Measurements from ENCODE around the gene GSC.
"Not testable (repeated sequence)": the region's sequence is repeated elsewhere in the genome, so short reads cannot be mapped to it uniquely, and the experiment has no call there.

GSC gene

GRCh38 chr14:94769391-94770250, at the start of gene GSC:
GSC (minus strand) TSS chr14:94770113; CDS start chr14:94770015, 98 bp downstream.
- no peak for DNase-seq

- no peak for DNase-seq
Observed at GRCh38 chr14:94819531-94819930, 49.6 kb upstream of the GSC start.

- DNase-seq, result no peak
Observed at GRCh38 chr14:94816113-94816512, 46.2 kb upstream of the GSC start.

- DNase-seq, result no peak
Observed at GRCh38 chr14:94805680-94806288, 35.9 kb upstream of the GSC start.

- no peak for DNase-seq
Observed at GRCh38 chr14:94801225-94801624, 31.3 kb upstream of the GSC start.

- DNase-seq, result not testable (repeated sequence)
Observed at GRCh38 chr14:94800764-94801163, 30.9 kb upstream of the GSC start.

- DNase-seq, result no peak
Observed at GRCh38 chr14:94797887-94798286, 28.0 kb upstream of the GSC start.

- no peak for DNase-seq
Observed at GRCh38 chr14:94796278-94796677, 26.4 kb upstream of the GSC start.

- no peak for DNase-seq
Observed at GRCh38 chr14:94795372-94795771, 25.5 kb upstream of the GSC start.

GRCh38 chr14:94793901-94794300, 24.0 kb upstream of the GSC start:
- no peak for DNase-seq

- no peak for DNase-seq
Observed at GRCh38 chr14:94787655-94788054, 17.7 kb upstream of the GSC start.

- no peak for DNase-seq
Observed at GRCh38 chr14:94787092-94787491, 17.2 kb upstream of the GSC start.

GRCh38 chr14:94780536-94781399, 10.9 kb upstream of the GSC start:
- no peak for DNase-seq

- no peak for DNase-seq
Observed at GRCh38 chr14:94779713-94780112, 9.8 kb upstream of the GSC start.

GRCh38 chr14:94775871-94776210, 5.9 kb upstream of the GSC start:
- no peak for DNase-seq

GRCh38 chr14:94775091-94775870, 5.4 kb upstream of the GSC start:
- DNase-seq, result no peak

GRCh38 chr14:94774344-94775090, 4.6 kb upstream of the GSC start:
- DNase-seq, result no peak

GRCh38 chr14:94773655-94774343, 3.9 kb upstream of the GSC start:
- DNase-seq, result no peak

- DNase-seq, result no peak
Observed at GRCh38 chr14:94773061-94773648, 3.2 kb upstream of the GSC start.

- no peak for DNase-seq
Observed at GRCh38 chr14:94772548-94772947, 2.6 kb upstream of the GSC start.

- no peak for DNase-seq
Observed at GRCh38 chr14:94771906-94772490, 2.1 kb upstream of the GSC start.

All from hematopoietic multipotent progenitor cell treated with erythropoietin and hydrocortisone succinate and interleukin-3 and kit ligand, for 6 days (in vitro differentiated cells).